Measurements from ENCODE around the gene GABRP.

DNA sequence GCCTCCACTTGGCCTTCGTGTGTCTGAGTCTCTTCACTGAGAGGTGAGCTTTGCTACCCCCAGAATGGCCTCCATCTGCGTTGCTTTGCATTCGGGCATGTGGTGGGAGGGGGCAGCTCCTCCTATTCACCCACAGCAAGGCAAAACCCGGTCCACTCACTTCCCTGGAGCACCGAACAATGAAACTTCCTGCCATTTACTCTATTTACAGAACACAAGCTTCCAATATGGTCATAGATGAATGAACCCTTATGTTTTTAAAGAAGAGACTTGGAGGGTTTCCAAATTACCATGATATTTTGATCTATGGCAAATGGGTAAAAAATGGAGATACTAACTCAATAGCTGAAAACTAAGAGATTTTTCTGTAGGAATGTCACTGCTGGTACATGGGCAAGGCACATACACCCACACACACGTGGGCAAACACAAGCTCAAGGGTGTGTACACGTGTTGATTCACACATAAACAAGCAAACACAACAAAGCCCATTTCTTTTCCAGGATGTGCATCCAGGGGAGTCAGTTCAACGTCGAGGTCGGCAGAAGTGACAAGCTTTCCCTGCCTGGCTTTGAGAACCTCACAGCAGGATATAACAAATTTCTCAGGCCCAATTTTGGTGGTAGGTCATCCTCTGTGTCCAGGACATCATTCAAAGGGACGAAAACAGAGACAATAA, 5.2 kb downstream of the GABRP start:
- no peak for TF ChIP-seq POLR2AphosphoS5 (IDR thresholded peaks at IDR 0.05)
- TF ChIP-seq, protein P1, sequence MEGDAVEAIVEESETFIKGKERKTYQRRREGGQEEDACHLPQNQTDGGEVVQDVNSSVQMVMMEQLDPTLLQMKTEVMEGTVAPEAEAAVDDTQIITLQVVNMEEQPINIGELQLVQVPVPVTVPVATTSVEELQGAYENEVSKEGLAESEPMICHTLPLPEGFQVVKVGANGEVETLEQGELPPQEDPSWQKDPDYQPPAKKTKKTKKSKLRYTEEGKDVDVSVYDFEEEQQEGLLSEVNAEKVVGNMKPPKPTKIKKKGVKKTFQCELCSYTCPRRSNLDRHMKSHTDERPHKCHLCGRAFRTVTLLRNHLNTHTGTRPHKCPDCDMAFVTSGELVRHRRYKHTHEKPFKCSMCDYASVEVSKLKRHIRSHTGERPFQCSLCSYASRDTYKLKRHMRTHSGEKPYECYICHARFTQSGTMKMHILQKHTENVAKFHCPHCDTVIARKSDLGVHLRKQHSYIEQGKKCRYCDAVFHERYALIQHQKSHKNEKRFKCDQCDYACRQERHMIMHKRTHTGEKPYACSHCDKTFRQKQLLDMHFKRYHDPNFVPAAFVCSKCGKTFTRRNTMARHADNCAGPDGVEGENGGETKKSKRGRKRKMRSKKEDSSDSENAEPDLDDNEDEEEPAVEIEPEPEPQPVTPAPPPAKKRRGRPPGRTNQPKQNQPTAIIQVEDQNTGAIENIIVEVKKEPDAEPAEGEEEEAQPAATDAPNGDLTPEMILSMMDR (IDR thresholded peaks at IDR 0.05): no peak
- TF ChIP-seq POLR2A (IDR thresholded peaks at IDR 0.05): no peak

Measured in prostate gland (tissue), 2 donors.